GM19023 (cell line): ENCODE results near the gene GUCA1C.

Experiments used
- ATAC-seq: cut with Tn5 transposase; IDR thresholded peaks from one replicate; pipeline ENCODE4 v1.9.1; 2021; ENCODE audit warnings: mild to moderate bottlenecking, moderate library complexity; ENCODE audit not compliant: unreplicated experiment

The GUCA1C gene

GRCh38 chr3:108909799-108910198 lies 43.9 kb downstream of the GUCA1C start:
- ATAC-seq = no peak

DNA sequence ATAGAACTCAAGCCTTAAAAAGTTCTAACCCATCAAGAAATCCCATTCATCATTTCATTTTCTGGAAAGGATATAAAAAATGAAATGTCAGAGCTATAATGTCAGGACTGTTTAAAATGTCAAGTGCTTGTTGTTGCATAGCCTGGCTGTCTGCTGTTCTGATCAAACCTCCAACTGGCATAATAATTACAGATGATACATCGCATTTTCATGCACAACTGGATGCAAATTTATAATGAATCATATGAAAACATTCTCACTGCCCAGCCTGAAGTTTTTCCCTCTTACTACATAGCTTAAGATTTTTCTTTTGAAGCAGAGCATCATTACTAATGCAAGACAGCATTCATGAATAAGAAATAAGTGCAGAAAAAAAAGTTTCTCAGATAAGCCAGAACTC lies 46.5 kb downstream of the GUCA1C start:
- ATAC-seq = no peak

GRCh38 chr3:108899530-108899929 lies 54.1 kb downstream of the GUCA1C start:
- ATAC-seq = no peak

- ATAC-seq = no peak
Measured at GRCh38 chr3:108897883-108898282, 55.8 kb downstream of the GUCA1C start.

- no peak for ATAC-seq
Measured at GRCh38 chr3:108894981-108895380, 58.7 kb downstream of the GUCA1C start.

DNA sequence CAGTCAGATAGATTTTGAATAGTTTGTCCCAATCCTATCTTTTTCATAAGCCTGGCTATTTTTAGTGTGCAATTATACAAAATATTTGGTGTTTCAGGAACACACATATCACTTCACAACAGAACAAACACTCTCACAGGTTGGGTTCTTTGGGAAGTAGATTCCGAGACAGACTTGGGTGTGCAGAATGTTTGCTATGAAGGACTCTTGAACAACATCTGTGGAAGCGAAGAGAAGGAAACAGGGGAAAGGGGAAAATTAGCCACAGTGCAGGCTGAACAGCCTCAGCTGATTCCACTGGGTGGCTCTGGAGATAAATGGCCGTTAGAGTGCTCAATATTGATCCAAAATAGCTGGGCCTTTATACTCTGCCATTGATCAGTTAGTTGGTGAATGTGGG lies 61.8 kb downstream of the GUCA1C start:
- no peak for ATAC-seq

- no peak for ATAC-seq
Measured at GRCh38 chr3:108887777-108888176, 65.9 kb downstream of the GUCA1C start.

DNA sequence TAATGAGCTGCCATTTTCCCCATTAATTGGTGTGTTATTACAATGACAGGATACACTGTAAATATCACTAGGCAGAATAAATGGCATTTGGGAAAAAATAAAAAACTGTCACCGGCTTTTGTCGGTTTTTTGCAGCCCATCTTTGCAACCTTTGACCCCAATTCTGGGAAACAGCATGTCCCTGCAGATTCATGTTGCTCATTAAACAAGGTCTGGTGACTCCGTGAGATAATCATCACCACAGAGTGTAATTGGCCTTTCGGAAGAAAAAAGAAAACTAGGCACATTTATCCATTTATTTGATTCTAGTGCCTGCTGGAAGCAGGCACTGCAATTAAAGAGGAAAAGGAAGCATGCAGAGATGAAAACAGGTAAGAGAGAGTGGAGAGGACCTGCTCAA lies 66.6 kb downstream of the GUCA1C start:
- no peak for ATAC-seq

DNA sequence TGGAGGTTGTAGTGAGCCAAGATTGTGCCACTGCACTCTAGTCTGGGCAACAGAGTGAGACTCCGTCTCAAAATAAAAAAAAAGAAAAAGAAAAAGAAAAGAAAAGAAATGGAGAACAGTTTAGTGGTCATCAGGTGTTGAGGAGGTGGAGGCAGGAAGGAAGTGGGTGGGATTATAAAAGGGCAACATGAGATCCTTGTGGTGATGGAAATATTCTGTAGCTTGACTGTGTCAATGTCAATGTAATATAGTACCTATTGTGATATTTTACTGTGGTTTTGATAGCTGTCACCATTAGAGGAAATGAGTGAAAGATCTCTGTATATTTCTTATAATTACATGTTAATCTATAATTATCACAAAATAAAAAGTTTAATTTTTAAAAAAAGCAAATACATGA lies 70.3 kb downstream of the GUCA1C start:
- ATAC-seq = no peak

GRCh38 chr3:108882762-108883161 lies 70.9 kb downstream of the GUCA1C start:
- no peak for ATAC-seq

DNA sequence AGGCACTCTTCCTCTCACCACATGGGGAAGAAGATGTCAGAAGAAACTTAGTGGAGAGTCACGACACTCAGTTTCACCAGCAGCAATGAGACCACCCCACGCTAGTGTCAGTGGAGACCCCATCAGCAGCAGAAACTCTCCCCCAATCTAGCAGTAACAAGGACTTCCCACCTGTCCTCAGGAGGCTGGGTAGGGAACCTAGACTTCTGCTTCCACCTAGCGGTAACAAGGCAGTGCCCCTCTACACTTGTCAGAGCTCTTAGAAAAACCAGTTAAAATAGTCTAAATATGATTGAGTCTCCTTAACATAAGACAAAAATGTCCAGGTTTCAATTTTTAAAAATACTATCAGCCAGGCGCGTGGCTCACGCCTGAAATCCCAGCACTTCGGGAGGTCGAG lies 73.8 kb downstream of the GUCA1C start:
- ATAC-seq = no peak

GRCh38 chr3:108877901-108878300 lies 75.8 kb downstream of the GUCA1C start:
- ATAC-seq = no peak

- no peak for ATAC-seq
Measured at GRCh38 chr3:108863799-108864135, 89.9 kb downstream of the GUCA1C start.

- ATAC-seq = no peak
Measured at GRCh38 chr3:108862865-108863798, 90.5 kb downstream of the GUCA1C start.

DNA sequence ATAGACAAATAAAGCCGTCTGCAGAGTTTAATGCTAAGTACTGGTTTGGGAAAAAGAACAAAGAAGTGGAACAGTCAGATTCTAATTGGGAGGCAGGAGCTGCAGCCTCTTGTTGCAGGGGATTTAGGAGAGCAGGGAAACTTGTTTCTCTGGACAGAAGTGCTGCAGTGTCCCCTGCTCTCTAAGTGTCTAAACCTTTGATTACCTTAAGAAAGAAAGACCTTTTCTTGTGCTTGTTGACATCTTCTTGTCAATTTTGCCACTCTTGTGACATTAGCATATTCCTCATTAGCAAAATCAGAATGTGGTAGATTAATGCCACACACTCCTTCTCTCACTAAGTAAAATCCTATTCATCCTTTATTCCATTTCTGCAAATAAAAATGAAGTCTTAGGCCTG lies 92.3 kb downstream of the GUCA1C start:
- ATAC-seq = no peak
